Central memory CD4-positive, alpha-beta T cell (primary cell): ENCODE results near the gene DHFR.
"Not testable (repeated sequence)": the region's sequence is repeated elsewhere in the genome, so short reads cannot be mapped to it uniquely, and the experiment has no call there.

ENCODE experiments used
- DNase-seq: peaks from one replicate; pipeline ENCODE4 v3.0.0; 2022

Gene DHFR

GRCh38 chr5:80592105-80592504 lies 62.7 kb downstream of the DHFR start:
- DNase-seq: no peak

DNA sequence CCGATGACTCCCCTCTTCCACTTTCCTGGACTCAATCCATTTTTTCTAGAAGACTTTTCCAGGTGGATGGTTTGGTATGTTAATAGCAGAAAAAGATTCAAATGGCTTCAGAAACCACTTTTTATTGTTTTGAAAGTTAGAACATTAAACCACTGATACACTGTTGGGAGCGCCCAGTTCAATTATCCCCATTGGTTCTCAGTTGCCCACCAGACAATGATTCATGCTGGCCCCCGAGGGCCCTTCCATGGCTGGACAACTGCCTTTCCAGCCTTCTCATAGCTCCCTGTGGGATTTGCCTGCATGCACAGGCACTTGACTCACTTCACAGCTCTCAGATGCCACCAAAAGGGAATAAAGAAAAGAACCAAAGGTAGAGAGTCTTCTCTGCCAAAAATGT lies 63.4 kb downstream of the DHFR start:
- no peak for DNase-seq

- DNase-seq: no peak
These were observed 64.0 kb downstream of the DHFR start for GRCh38 chr5:80590766-80591165.

GRCh38 chr5:80588858-80589540 lies 65.8 kb downstream of the DHFR start:
- DNase-seq: no peak

- DNase-seq: no peak
These were observed 70.0 kb downstream of the DHFR start for GRCh38 chr5:80584770-80585169.

DNA sequence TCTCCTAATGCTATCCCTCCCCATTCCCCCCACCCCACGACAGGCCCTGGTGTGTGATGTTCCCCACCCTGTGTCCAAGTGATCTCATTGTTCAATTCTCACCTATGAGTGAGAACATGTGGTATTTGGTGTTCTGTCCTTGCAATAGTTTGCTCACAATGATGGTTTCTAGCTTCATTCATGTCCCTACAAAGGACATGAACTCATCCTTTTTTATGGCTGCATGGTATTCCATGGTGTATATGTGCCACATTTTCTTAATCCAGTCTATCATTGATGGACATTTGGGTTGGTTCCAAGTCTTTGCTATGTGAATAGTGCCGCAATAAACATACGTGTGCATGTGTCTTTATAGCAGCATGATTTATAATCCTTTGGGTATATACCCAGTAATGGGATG lies 74.5 kb downstream of the DHFR start:
- not testable (repeated sequence) for DNase-seq

DNA sequence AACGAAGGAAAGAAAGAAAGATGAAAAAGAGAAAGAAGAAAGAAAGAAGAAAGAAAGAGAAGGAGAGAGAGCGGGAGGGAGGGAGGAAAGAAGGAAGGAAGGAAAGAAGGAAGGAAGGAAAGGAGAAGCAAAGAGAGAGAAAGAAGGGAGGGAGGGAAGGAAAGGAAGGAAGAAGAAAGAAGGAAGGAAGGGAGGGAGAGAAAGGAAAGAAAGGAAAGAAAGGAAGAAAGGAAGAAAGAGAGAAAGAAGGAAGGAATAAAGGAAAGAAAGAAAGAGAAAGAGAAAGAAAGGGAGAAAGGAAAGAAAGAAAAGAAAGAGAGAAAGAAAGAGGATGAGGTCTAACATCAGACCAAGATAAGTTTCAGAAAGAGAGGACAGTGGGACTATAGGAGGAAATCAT lies 75.7 kb downstream of the DHFR start:
- DNase-seq: no peak

DNA sequence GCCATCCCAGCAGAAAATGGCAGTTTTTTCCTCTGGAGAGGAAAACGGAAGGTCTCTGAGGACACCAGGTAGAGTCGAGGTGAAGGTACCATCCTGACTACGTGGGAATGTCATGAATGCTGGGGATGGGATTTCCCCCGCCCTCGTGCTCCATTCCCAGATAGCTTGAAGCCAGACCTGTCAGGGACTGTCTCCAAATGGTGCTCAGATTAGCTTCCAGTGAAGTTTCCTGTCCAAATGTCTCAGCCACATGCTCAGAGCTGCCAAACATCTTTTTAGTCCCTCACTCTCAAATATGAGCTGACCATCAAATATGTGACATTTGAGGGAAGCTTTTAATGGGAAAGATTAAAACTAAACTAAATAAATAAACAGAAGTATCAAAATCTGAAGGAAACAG lies 77.1 kb downstream of the DHFR start:
- no peak for DNase-seq

GRCh38 chr5:80576383-80576782 lies 78.4 kb downstream of the DHFR start:
- no peak for DNase-seq
